Gastroesophageal sphincter (tissue), 4 donors: ENCODE measurements around the gene CAMSAP3. TPM values are rescaled to one million over a fixed set of nuclear protein-coding genes. Genes with fewer than 3 reads are reported as not detected.

ENCODE experiments used
- ATAC-seq: fragments of 150-250 bp; one replicate; pipeline ENCODE4 v1.9.1; 2016; ENCODE audit warnings: mild to moderate bottlenecking, moderate library complexity
- H3K27ac ChIP-seq, 4 donors: fragments of 200-600 bp; sonication (generic) in 3 of 4; 1 replicate in 3 of 4; 2 replicates in 1 of 4; pipeline ENCODE4 v1.5.1; 2016 to 2019
- H3K27me3 ChIP-seq: fragments of 200-600 bp; sonication (generic); one replicate; pipeline ENCODE4 v1.5.1; 2019
- H3K36me3 ChIP-seq, 2 donors: fragments of 200-600 bp; sonication (generic); one replicate each; pipeline ENCODE4 v1.5.1; 2019; ENCODE audit warnings: control low read depth in 1 of 2
- H3K4me1 ChIP-seq, 3 donors: fragments of 200-600 bp; sonication (generic); 1 replicate in 2 of 3; 2 replicates in 1 of 3; pipeline ENCODE4 v1.5.1; 2016 to 2019; ENCODE audit warnings: control low read depth in 2 of 3
- H3K4me3 ChIP-seq, 2 donors: fragments of 200-600 bp; sonication (generic); one replicate each; pipeline ENCODE4 v1.5.1; 2019; ENCODE audit warnings: mild to moderate bottlenecking in 1 of 2, moderate library complexity in 1 of 2
- H3K9me3 ChIP-seq, 3 donors: fragments of 200-600 bp; sonication (generic); one replicate each; pipeline ENCODE4 v1.5.1; 2017 to 2019; ENCODE audit warnings: control low read depth in 2 of 3
- EP300 ChIP-seq: sonication (generic); formaldehyde crosslinking; IDR thresholded peaks from one replicate; pipeline ENCODE4 v1.6.1; 2017; ENCODE audit warnings: antibody characterized with exemption, mild to moderate bottlenecking
- POLR2A ChIP-seq, 2 donors: fragments of 450-650 bp; IDR thresholded peaks; one replicate each; pipeline ENCODE4 v1.6.1; 2017; ENCODE audit warnings: antibody characterized with exemption in 2 of 2, mild to moderate bottlenecking in 2 of 2, moderate library complexity in 1 of 2
- POLR2AphosphoS5 ChIP-seq: sonication (generic); formaldehyde crosslinking; IDR thresholded peaks from one replicate; pipeline ENCODE4 v1.6.1; 2017; ENCODE audit warnings: antibody characterized with exemption
- WGBS, 2 donors: methylation state at CpG; one replicate each; pipeline ENCODE4 v1.1.5; 2018; ENCODE audit warnings: low coverage in 1 of 2; 5-methylcytosine and 5-hydroxymethylcytosine counted together
- total RNA-seq, 4 donors: library from RNA; depleted of rRNA; stranded (reverse); fragments of >200 nt; gene quantifications; one replicate each; pipeline ENCODE4 v1.1.0, GENCODE V29; 2016
- TF ChIP-seq, protein P1 (sequence below), 4 experiments: fragments of 200-600 bp in 2 of 4; fragments of 450-650 bp in 2 of 4; sonication (generic) in 1 of 4; IDR thresholded peaks; one replicate each; pipeline ENCODE4 v1.5.1; 2017 to 2019; ENCODE audit warnings: antibody characterized with exemption in 4 of 4, mild to moderate bottlenecking in 2 of 4, moderate library complexity in 2 of 4

CAMSAP3 gene
- total RNA-seq, 4 donors from 2014 or later: 0.46 to 2.1 TPM; not detected in 2

- Histone ChIP-seq H3K27ac (no peak overlapping the region), H3K27me3 (peaks cover 26% of the 10 kb centered on the region), H3K9me3 (no peaks in the 10 kb centered on the region), H3K36me3 (peaks cover 0 to 15% of the 10 kb centered on the region in 2 donors), H3K4me3 (no peak overlapping the region), H3K4me1 (peaks cover 0 to 44% (median 28%) of the 10 kb centered on the region in 3 donors)
- no peak for ATAC-seq
- 83% methylated on average over 4 of the region's 40 CpGs; no CpG with 5 or more reads in 1 of the 2 donors for whole genome bisulfite sequencing, 2 donors
- TF ChIP-seq, protein P1, sequence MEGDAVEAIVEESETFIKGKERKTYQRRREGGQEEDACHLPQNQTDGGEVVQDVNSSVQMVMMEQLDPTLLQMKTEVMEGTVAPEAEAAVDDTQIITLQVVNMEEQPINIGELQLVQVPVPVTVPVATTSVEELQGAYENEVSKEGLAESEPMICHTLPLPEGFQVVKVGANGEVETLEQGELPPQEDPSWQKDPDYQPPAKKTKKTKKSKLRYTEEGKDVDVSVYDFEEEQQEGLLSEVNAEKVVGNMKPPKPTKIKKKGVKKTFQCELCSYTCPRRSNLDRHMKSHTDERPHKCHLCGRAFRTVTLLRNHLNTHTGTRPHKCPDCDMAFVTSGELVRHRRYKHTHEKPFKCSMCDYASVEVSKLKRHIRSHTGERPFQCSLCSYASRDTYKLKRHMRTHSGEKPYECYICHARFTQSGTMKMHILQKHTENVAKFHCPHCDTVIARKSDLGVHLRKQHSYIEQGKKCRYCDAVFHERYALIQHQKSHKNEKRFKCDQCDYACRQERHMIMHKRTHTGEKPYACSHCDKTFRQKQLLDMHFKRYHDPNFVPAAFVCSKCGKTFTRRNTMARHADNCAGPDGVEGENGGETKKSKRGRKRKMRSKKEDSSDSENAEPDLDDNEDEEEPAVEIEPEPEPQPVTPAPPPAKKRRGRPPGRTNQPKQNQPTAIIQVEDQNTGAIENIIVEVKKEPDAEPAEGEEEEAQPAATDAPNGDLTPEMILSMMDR (IDR thresholded peaks at IDR 0.05): no peak
- TF ChIP-seq POLR2AphosphoS5: no peak
- no peak for TF ChIP-seq POLR2A (IDR thresholded peaks at IDR 0.05)
- no peak for TF ChIP-seq EP300
Measured at GRCh38 chr19:7632340-7633203, 36.9 kb downstream of the CAMSAP3 start.

DNA sequence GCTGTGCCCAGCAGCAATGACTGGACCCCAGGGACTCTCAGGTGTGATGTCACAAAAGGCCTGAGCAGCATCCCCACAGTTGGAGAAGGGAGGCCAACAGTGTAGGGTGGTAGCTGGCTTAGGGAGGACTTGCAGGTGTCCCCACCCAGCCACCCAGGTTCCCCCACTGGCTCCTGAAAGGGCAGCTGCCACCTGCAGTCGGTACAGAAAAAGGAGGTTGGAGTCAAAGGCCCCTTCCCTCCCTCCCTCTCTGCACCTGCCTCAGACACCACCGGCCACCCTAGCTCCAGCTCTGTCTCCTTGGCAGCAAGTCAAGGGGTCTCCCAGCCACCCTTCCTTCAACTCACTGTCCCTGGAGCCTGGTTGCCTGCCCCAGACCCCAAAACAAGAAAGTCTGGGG, 38.0 kb downstream of the CAMSAP3 start, which contains the start of gene PCP2:
TSS of gene PCP2 (minus strand) at position 22 of the 400 bp plus-strand sequence. CDS start 262 bp downstream, outside the sequence.
- no peak within 1 kb of the TSS for H3K27ac ChIP-seq
- no peaks in the 10 kb centered on the region for H3K9me3 ChIP-seq
- H3K36me3 ChIP-seq: peaks cover 0 to 13% of the 10 kb centered on the region in 2 donors
- peaks cover 38% of the 10 kb centered on the region for H3K27me3 ChIP-seq
- 29 to 60% methylated on average over 1 of the region's 2 CpGs for WGBS, 2 donors
- peaks cover 0 to 33% (median 17%) of the 10 kb centered on the region in 3 donors for H3K4me1 ChIP-seq
- H3K4me3 ChIP-seq: no peak within 1 kb of the TSS
- no peak for ATAC-seq
- no peak for TF ChIP-seq EP300
- TF ChIP-seq POLR2A (IDR thresholded peaks at IDR 0.05): no peak
- TF ChIP-seq, protein P1 (IDR thresholded peaks at IDR 0.05): no peak

DNA sequence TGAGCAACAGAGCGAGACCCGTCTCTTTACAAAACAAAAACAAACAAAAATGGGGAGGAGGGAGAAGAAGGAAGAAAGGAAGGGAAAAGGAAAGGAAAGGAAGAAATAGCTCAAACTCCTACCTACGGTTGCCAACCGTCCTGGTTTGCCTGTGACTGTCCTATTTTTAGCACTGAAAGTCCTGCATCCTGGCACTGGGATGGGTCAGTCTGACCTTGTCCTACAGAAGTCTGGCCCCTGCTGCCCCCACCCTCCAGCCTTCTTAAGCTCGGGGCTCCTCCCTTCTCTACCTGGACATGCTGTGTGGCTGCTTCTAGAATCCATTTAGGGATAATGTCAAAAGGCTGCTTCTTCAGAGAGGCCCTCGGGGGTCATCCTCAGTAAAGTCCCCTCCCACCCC, 40.0 kb downstream of the CAMSAP3 start:
- Histone ChIP-seq H3K36me3 (peaks cover 0 to 13% of the 10 kb centered on the region in 2 donors), H3K4me1 (peaks cover 0 to 22% (median 9%) of the 10 kb centered on the region in 3 donors), H3K27me3 (peaks cover 56% of the 10 kb centered on the region), H3K4me3 (no peak overlapping the region), H3K27ac (no peak overlapping the region), H3K9me3 (no peaks in the 10 kb centered on the region)
- ATAC-seq: no peak
- TF ChIP-seq EP300: no peak
- TF ChIP-seq, protein P1 (IDR thresholded peaks at IDR 0.05): no peak
- no peak for TF ChIP-seq POLR2A (IDR thresholded peaks at IDR 0.05)
- no peak for TF ChIP-seq POLR2AphosphoS5
- WGBS, 2 donors: 23 to 47% methylated on average over 5 of the region's 6 CpGs

- H3K9me3 ChIP-seq: no peaks in the 10 kb centered on the region
- H3K4me3 ChIP-seq: peak overlapping the region in 1 of 2 donors; percentile 47
- TF ChIP-seq POLR2A (IDR thresholded peaks at IDR 0.05): no peak
- no peak for TF ChIP-seq EP300
- TF ChIP-seq POLR2AphosphoS5: no peak
- TF ChIP-seq, protein P1 (IDR thresholded peaks at IDR 0.05): no peak
- no peak for ATAC-seq
- 61 to 70% methylated on average over 2 to 5 of the region's 16 CpGs for WGBS, 2 donors
- H3K27ac ChIP-seq: peak overlapping the region in 1 of 4 donors; percentile 65
- H3K36me3 ChIP-seq: peaks cover 0 to 13% of the 10 kb centered on the region in 2 donors
- H3K27me3 ChIP-seq: peaks cover 62% of the 10 kb centered on the region
- H3K4me1 ChIP-seq: peaks cover 0 to 16% (median 3%) of the 10 kb centered on the region in 3 donors
Measured at GRCh38 chr19:7636317-7636690, 40.6 kb downstream of the CAMSAP3 start.
